CD14-positive monocyte (primary cell): Measurements from ENCODE around the gene DBR1. TPM values are rescaled to one million over a fixed set of nuclear protein-coding genes. Genes with fewer than 3 reads are reported as not detected.

Experiments used
- DNase-seq, 3 donors: peaks; one replicate each; pipeline ENCODE4 v3.0.0-alpha.2; 2011 to 2022
- H2AFZ ChIP-seq: 2 replicates; pipeline ENCODE4 v1.6.0; 2012; ENCODE audit warnings: mild to moderate bottlenecking, low read depth, low read length, inconsistent platforms; ENCODE audit not compliant: insufficient read depth, poor library complexity, severe bottlenecking
- H3K27ac ChIP-seq, 2 donors: 1 replicate in 1 of 2; 2 replicates in 1 of 2; pipeline ENCODE4 v1.5.1; 2012 to 2013; ENCODE audit warnings: low read length in 2 of 2, control low read depth in 1 of 2, inconsistent platforms in 1 of 2, low read depth in 1 of 2, mild to moderate bottlenecking in 1 of 2
- H3K27me3 ChIP-seq, 2 donors: one replicate each; pipeline versions ENCODE4 v1.6.0 to v1.6.1; 2011 to 2013; ENCODE audit warnings: low read length in 2 of 2; ENCODE audit not compliant: control insufficient read depth in 2 of 2, insufficient read depth in 2 of 2
- H3K36me3 ChIP-seq, 2 donors: replicated peaks in 1 of 2; 1 replicate in 1 of 2; 2 replicates in 1 of 2; pipeline versions ENCODE4 v1.5.1 to v1.6.1; 2012 to 2013; ENCODE audit warnings: low read length in 2 of 2, control low read depth in 1 of 2, inconsistent platforms in 1 of 2, mild to moderate bottlenecking in 1 of 2; ENCODE audit not compliant: insufficient read depth in 2 of 2, control insufficient read depth in 1 of 2
- H3K4me1 ChIP-seq, 2 donors: 1 replicate in 1 of 2; 2 replicates in 1 of 2; pipeline versions ENCODE4 v1.5.1 to v1.6.1; 2012 to 2013; ENCODE audit warnings: low read length in 2 of 2, control low read depth in 1 of 2, inconsistent platforms in 1 of 2, mild to moderate bottlenecking in 1 of 2, moderate library complexity in 1 of 2; ENCODE audit not compliant: insufficient read depth in 2 of 2, control insufficient read depth in 1 of 2
- H3K4me2 ChIP-seq: replicated peaks from 2 replicates; pipeline ENCODE3; 2012; ENCODE audit warnings: low read length, moderate library complexity, mild to moderate bottlenecking; ENCODE audit not compliant: poor library complexity, severe bottlenecking; ENCODE audit errors: extremely low read depth
- H3K4me3 ChIP-seq, 3 experiments: fragments of 200-600 bp in 1 of 3; sonication (generic) in 1 of 3; replicated peaks in 1 of 3; 1 replicate in 2 of 3; 2 replicates in 1 of 3; pipeline ENCODE4 v1.5.1; 2011 to 2013; ENCODE audit warnings: low read length in 3 of 3, mild to moderate bottlenecking in 3 of 3, control low read depth in 2 of 3, low read depth in 2 of 3, inconsistent platforms in 1 of 3, moderate library complexity in 1 of 3
- H3K79me2 ChIP-seq: 2 replicates; pipeline ENCODE4 v1.6.0; 2012; ENCODE audit warnings: mild to moderate bottlenecking, control low read depth, inconsistent platforms, low read length, moderate library complexity; ENCODE audit not compliant: insufficient read depth
- H3K9ac ChIP-seq: 2 replicates; pipeline ENCODE4 v1.6.0; 2017; ENCODE audit warnings: low read length, mild to moderate bottlenecking; ENCODE audit not compliant: insufficient read depth, poor library complexity, severe bottlenecking
- H3K9me3 ChIP-seq, 2 donors: replicated peaks in 1 of 2; 1 replicate in 1 of 2; 2 replicates in 1 of 2; pipeline versions ENCODE4 v1.5.1 to v1.6.1; 2012 to 2013; ENCODE audit warnings: low read length in 2 of 2, control low read depth in 1 of 2; ENCODE audit not compliant: control insufficient read depth in 1 of 2, insufficient read depth in 1 of 2
- H4K20me1 ChIP-seq: 2 replicates; pipeline ENCODE4 v1.6.0; 2012; ENCODE audit warnings: mild to moderate bottlenecking, low read length, control low read depth, moderate library complexity; ENCODE audit not compliant: insufficient read depth
- H3K27ac Mint-ChIP-seq, 7 donors: one replicate each; pipeline ENCODE4 v1.8.0; 2020; ENCODE audit warnings: mild to moderate bottlenecking in 7 of 7, mixed read lengths in 7 of 7, moderate library complexity in 6 of 7, inconsistent platforms in 2 of 7
- H3K27me3 Mint-ChIP-seq, 3 donors: one replicate each; pipeline ENCODE4 v1.8.0; 2021 to 2022; ENCODE audit warnings: low read depth in 3 of 3, mild to moderate bottlenecking in 3 of 3, mixed read lengths in 3 of 3, moderate library complexity in 3 of 3, inconsistent platforms in 1 of 3
- H3K36me3 Mint-ChIP-seq, 2 donors: one replicate each; pipeline ENCODE4 v1.8.0; 2020; ENCODE audit warnings: mixed read lengths in 2 of 2, inconsistent platforms in 1 of 2, mild to moderate bottlenecking in 1 of 2
- H3K4me1 Mint-ChIP-seq: one replicate; pipeline ENCODE4 v1.8.0; 2020; ENCODE audit warnings: mild to moderate bottlenecking, mixed read lengths
- H3K4me3 Mint-ChIP-seq, 2 donors: one replicate each; pipeline ENCODE4 v1.8.0; 2020; ENCODE audit warnings: mild to moderate bottlenecking in 2 of 2, mixed read lengths in 2 of 2, moderate library complexity in 1 of 2
- H3K9me3 Mint-ChIP-seq, 7 donors: one replicate each; pipeline ENCODE4 v1.8.0; 2020 to 2022; ENCODE audit warnings: mixed read lengths in 7 of 7, mild to moderate bottlenecking in 6 of 7, moderate library complexity in 6 of 7, inconsistent platforms in 2 of 7
- CTCF ChIP-seq: fragments of 200-600 bp; IDR thresholded peaks from one replicate; pipeline ENCODE4 v1.8.0; 2022; ENCODE audit warnings: antibody characterized with exemption, mild to moderate bottlenecking
- WGBS: methylation state at CpG from one replicate; pipeline ENCODE4 v1.1.5; 2013; ENCODE audit warnings: missing lambda C conversion rate; ENCODE audit not compliant: insufficient coverage; 5-methylcytosine and 5-hydroxymethylcytosine counted together
- intact Hi-C, 2 donors: fragments of 100-400 bp; cut with micrococcal nuclease; formaldehyde crosslinking; loops; one replicate each; pipeline versions ENCODE4 v1.15.0 to v1.15.1; 2023
- polyA minus RNA-seq: library from RNA; depleted of rRNA, polyadenylated mRNA; stranded (reverse); fragments of >200 nt; gene quantifications from 2 replicates; pipeline ENCODE4 v1.2.3, GENCODE V29; 2012
- polyA plus RNA-seq, 3 donors: library from polyadenylated mRNA; depleted of rRNA in 1 of 3; unstranded in 2 of 3; stranded (reverse) in 1 of 3; fragments of 300-500 nt in 2 of 3; fragments of >200 nt in 1 of 3; fragmentation: Illumina TruSeq in 2 of 3; gene quantifications; 1 replicate in 2 of 3; 2 replicates in 1 of 3; pipeline ENCODE4 v1.2.3, GENCODE V29; 2012 to 2021
- total RNA-seq, 12 experiments: library from RNA in 1 of 12; stranded (reverse) in 1 of 12; fragments of 120-200 nt in 1 of 12; gene quantifications; one replicate each; pipeline ENCODE4 v1.2.4 and lab custom pipeline; 2013 to 2026; ENCODE audit warnings: mixed read lengths in 6 of 12, inconsistent platforms in 1 of 12

The DBR1 gene, protein sequence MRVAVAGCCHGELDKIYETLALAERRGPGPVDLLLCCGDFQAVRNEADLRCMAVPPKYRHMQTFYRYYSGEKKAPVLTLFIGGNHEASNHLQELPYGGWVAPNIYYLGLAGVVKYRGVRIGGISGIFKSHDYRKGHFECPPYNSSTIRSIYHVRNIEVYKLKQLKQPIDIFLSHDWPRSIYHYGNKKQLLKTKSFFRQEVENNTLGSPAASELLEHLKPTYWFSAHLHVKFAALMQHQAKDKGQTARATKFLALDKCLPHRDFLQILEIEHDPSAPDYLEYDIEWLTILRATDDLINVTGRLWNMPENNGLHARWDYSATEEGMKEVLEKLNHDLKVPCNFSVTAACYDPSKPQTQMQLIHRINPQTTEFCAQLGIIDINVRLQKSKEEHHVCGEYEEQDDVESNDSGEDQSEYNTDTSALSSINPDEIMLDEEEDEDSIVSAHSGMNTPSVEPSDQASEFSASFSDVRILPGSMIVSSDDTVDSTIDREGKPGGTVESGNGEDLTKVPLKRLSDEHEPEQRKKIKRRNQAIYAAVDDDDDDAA
- 13.2 TPM for total RNA-seq (2013)
- 1 to 10 TPM; 4.8 to 7.5 (median 5.6) TPM for polyA plus RNA-seq
- polyA minus RNA-seq = 5.1 and 9.6 TPM in 2 replicates
- total RNA-seq (lab: John Stamatoyannopoulos, UW) = 2.6 to 11.5 (median 9.1) reads per million in 11 experiments

DNA sequence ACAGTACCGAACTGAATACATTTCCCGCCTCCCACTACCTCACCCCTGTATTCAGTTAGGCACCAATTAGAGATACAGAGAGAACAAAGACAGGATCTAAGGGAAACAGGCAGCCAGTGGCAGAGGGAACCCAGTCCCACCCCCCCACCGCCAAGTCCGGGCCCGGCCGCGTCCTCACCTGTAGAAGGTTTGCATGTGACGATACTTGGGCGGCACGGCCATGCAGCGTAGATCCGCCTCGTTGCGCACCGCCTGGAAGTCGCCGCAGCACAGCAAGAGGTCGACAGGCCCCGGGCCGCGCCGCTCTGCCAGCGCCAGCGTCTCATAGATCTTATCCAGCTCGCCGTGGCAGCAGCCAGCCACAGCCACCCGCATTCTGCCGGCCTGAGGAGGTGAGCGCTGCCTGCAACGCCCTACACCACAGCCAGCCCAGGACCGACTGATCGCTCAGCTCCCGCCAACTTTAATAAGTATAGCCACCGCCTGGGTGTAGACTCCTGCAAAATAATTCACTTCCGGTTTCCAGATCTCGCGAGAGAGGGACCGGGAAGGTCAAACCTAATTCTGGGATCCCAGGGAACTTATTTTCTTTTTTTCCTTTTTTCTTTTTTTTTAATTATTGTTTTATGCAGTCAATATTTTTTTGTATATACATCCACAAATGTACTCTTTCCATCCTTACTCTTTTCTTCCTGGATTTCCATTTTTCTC is at the start of gene DBR1:
Gene DBR1 (minus strand): TSS at position 501 of the 711 bp plus-strand sequence. CDS start 126 bp downstream, at position 375.
- 0% methylated on average over 31 of the region's 38 CpGs for WGBS
- Mint-ChIP-seq H3K36me3 (peaks cover 16 to 22% of the 10 kb centered on the region in 2 donors), H3K4me3 (peak within 1 kb of the TSS; percentile 97 to 98)

More for the DNA sequence above, at the start of gene DBR1:
- Histone ChIP-seq H3K9ac (peak within 1 kb of the TSS; percentile 81), H3K27me3 (no peaks in the 10 kb centered on the region), H3K4me2 (peak within 1 kb of the TSS; percentile 82), H3K9me3 (no peaks in the 10 kb centered on the region), H3K4me1 (peaks cover 20 to 27% of the 10 kb centered on the region in 2 donors), H2AFZ (peak within 1 kb of the TSS; percentile 96), H3K79me2 (peaks cover 42% of the 10 kb centered on the region), H3K27ac (peak within 1 kb of the TSS; percentile 70 to 80), H3K36me3 (peaks cover 9 to 22% of the 10 kb centered on the region in 2 donors), H3K4me3 (peak within 1 kb of the TSS; percentile 73 to 90 (median 87)), H4K20me1 (peaks cover 6% of the 10 kb centered on the region)
- TF ChIP-seq CTCF = no peak
- H3K27ac Mint-ChIP-seq = peak within 1 kb of the TSS; percentile 86 to 96 (median 94)
- intact Hi-C loops = no loop called here
- H3K27me3 Mint-ChIP-seq = peaks cover 0 to 8% (median 2%) of the 10 kb centered on the region in 3 donors
- peaks cover 0 to 2% (median 0%) of the 10 kb centered on the region in 7 donors for H3K9me3 Mint-ChIP-seq
- H3K4me1 Mint-ChIP-seq = peaks cover 29% of the 10 kb centered on the region
- peak; percentile 65 to 76 (median 73) for DNase-seq
